Measurements from ENCODE around the gene SLC22A1. TPM values are rescaled to one million over a fixed set of nuclear protein-coding genes. Genes with fewer than 3 reads are reported as not detected.

The SLC22A1 gene
- 0.20 and 0.49 TPM in 2 replicates for total RNA-seq (2014; rRNA removed; shearing (Covaris generic))

DNA sequence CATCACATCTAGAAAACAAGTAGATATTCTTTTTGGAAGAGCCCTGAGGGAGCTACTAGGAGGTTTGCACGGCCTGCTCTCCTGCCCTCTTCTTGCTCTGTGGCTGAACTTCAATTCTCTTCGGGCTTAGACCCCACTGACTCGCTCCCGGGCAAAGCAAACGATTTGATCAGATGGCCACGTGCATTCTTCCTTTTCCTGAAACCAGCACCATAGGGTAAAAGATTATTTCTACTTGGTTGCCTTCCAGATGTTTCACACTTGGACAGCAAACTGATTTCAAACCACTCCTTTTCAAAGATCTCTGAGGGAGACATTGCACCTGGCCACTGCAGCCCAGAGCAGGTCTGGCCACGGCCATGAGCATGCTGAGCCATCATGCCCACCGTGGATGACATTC, at the start of gene SLC22A1:
TSS of gene SLC22A1 (plus strand) at position 258 of the 400 bp plus-strand sequence. CDS start at position 379, 121 bp downstream.
- H3K9me3 ChIP-seq (replicated peaks), result 0 out of 2 replicates have a peak, but pooled peaks cover 4% of the 10 kb centered on the region
- H3K27ac ChIP-seq, result no peak within 1 kb of the TSS

DNA sequence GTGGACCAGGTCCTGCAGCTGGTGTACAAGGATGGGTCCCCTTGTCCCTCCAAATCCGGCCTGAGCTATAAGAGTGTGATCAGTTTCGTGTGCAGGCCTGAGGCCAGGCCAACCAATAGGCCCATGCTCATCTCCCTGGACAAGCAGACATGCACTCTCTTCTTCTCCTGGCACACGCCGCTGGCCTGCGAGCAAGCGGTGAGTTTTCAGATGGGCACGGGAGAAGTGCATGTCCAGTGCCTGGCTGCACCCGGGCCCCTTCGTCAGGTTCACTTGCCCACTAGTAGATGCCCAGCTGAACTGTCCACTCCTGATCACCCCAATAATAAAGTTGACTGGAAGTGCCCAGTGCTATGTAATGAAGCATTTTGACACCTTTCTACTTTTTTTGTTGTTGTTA, 48.3 kb upstream of the SLC22A1 start:
- Histone ChIP-seq H3K36me3 (peaks cover 85% of the 10 kb centered on the region), H3K4me1 (no peaks in the 10 kb centered on the region)

More for the DNA sequence above, at the start of gene SLC22A1:
- H3K4me3 ChIP-seq, result no peak within 1 kb of the TSS
- H3K4me1 ChIP-seq, result no peaks in the 10 kb centered on the region
- no peaks in the 10 kb centered on the region for H3K27me3 ChIP-seq
- no peak for DNase-seq
- no peaks in the 10 kb centered on the region for H3K36me3 ChIP-seq

DNA sequence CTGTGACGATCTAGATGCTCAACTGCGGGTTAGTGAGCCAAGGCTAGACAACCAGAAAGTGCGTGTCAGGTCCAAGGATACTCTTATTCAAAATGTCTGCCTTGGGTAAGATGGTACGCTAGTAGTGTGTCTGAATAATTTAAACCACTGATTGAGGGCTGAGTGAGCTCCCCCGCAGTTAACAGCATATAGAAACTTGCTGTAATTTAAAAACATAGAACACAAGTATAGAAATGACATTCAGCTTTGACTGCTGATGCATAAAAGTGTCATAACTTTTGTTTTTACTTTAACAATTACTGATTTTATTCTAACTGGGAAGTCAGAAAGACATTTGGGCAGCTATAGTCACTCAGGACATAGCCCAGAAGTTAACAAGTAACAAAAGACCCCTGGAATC, 45.6 kb upstream of the SLC22A1 start:
- no peaks in the 10 kb centered on the region for H3K27me3 ChIP-seq
- H3K4me3 ChIP-seq, result no peak overlapping the region
- DNase-seq, result no peak
- H3K36me3 ChIP-seq, result peaks cover 92% of the 10 kb centered on the region
- no peak overlapping the region for H3K27ac ChIP-seq
- H3K9me3 ChIP-seq (replicated peaks), result no peaks in the 10 kb centered on the region
- H3K4me1 ChIP-seq, result no peaks in the 10 kb centered on the region

More for the DNA sequence above, 48.3 kb upstream of the SLC22A1 start:
- no peak overlapping the region for H3K4me3 ChIP-seq
- no peaks in the 10 kb centered on the region for H3K27me3 ChIP-seq
- no peak overlapping the region for H3K27ac ChIP-seq
- DNase-seq, result no peak
- no peaks in the 10 kb centered on the region for H3K9me3 ChIP-seq (replicated peaks)

DNA sequence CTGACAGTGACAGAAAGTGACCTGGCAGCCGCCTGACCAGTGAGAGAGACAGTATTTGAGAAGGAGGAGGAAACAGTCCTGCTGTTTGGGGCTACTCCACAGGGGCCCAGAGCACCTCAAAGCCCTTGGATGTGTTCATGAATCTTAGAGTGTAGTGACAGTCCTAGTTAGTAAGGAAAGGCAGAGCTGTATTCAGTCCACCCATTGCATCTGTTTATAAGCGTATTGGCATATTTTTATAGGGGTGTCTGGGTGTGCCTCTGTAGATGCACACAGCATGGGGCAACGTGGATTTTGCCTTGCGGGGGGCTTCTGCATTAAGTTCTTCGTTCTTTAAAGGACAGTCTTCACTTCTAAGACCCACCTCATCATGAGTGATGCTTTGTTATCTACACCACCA, 44.6 kb upstream of the SLC22A1 start:
- no peaks in the 10 kb centered on the region for H3K9me3 ChIP-seq (replicated peaks)
- no peak overlapping the region for H3K27ac ChIP-seq
- H3K36me3 ChIP-seq, result peaks cover 94% of the 10 kb centered on the region
- DNase-seq, result no peak
- no peak overlapping the region for H3K4me3 ChIP-seq
- H3K4me1 ChIP-seq, result no peaks in the 10 kb centered on the region
- no peaks in the 10 kb centered on the region for H3K27me3 ChIP-seq

DNA sequence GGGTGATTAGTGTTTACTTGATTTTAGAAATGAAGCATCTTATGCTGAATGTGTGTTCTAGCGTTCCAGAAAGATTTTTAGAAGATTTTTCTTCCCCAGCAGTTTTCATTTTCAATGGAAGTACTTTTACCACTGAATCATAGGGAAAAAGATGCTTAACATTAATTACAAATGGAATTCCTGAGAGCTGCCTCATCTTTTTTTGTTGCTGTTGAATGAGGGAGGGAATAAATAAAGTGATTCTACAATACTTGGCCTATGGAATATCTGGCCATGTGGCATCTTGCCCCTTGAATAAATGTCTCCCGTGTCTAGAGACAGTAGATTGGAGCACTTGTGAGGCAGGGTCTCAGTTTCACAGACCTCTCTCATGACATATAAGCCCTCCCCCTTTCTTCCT, 44.1 kb upstream of the SLC22A1 start:
- DNase-seq, result no peak
- Histone ChIP-seq H3K27me3 (no peaks in the 10 kb centered on the region), H3K4me3 (no peak overlapping the region), H3K27ac (no peak overlapping the region), H3K36me3 (peaks cover 94% of the 10 kb centered on the region), H3K4me1 (no peaks in the 10 kb centered on the region), H3K9me3 (replicated peaks) (no peaks in the 10 kb centered on the region)

DNA sequence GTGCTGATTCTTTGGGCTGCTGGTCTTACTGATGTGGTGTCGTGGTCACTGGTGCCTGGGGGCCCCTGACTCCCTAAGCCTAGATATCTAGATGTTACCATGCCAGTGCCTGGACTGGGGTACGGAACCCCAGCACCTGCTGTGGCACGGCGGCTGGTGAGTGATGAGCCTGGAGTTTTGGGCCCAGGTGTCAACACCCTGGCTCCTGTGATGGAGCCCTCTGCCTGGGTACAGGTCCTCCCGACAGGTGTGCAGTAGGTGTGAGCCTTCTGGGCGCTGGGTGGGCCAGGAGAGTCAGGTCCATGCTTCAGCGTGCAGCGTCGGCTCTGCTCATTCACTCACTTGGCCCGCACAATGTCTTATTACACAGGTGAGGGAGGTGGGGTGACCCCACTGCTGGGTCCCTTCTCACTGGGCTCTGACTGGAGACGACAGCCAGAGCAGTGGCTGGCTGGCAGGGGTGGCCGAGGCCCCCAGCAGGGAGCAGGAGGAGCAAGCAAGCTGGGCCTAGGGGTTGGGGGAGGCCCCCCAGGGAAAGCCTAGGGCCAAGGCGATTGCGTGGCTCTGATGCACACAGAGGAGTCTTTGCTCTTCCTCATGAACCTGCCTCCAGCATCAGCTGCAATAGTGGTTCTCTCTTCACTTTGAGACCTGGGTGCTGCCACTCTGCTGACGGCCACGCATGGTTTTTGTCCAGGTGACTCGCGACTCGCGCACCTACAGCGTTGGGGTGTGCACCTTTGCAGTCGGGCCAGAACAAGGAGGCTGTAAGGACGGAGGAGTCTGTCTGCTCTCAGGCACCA, 42.5 kb upstream of the SLC22A1 start:
- H3K27ac ChIP-seq, result no peak overlapping the region
- DNase-seq, result no peak
- no peaks in the 10 kb centered on the region for H3K4me1 ChIP-seq
- H3K36me3 ChIP-seq, result peaks cover 93% of the 10 kb centered on the region
- H3K4me3 ChIP-seq, result no peak overlapping the region
- H3K27me3 ChIP-seq, result no peaks in the 10 kb centered on the region
- no peaks in the 10 kb centered on the region for H3K9me3 ChIP-seq (replicated peaks)

DNA sequence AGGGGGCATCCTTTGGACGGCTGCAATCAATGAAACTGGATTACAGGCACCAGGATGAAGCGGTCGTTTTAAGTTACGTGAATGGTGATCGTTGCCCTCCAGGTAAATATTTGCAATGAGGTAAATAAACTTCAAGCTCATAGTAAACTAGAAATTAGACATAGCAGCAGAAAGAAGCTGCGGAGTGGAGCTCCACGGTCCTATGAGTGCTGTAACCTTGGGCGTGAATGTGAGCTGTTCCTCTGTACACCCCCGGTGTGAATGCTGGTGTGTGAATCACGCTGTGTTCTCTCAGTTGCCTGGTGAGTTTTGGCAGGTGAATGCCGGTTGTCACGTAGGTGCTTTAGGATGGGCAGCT, 42.0 kb upstream of the SLC22A1 start:
- Histone ChIP-seq H3K4me1 (no peaks in the 10 kb centered on the region), H3K4me3 (no peak overlapping the region), H3K27ac (no peak overlapping the region), H3K9me3 (replicated peaks) (no peaks in the 10 kb centered on the region), H3K36me3 (peaks cover 94% of the 10 kb centered on the region), H3K27me3 (no peaks in the 10 kb centered on the region)
- DNase-seq, result no peak

DNA sequence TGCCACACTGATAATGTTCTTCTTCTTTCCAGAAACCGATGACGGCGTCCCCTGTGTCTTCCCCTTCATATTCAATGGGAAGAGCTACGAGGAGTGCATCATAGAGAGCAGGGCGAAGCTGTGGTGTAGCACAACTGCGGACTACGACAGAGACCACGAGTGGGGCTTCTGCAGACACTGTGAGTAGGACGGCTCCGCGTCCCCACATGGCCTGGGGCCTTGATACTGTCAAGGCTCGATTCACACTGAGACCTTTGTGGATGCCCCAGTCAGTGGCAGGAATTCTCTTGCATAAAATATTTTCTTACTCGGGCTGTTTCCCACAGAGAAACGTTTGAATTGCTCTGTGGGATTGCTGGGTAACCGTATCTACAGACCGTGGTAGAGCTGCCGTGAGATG, 41.5 kb upstream of the SLC22A1 start:
- no peaks in the 10 kb centered on the region for H3K27me3 ChIP-seq
- H3K27ac ChIP-seq, result no peak overlapping the region
- H3K9me3 ChIP-seq (replicated peaks), result no peaks in the 10 kb centered on the region
- no peak for DNase-seq
- H3K36me3 ChIP-seq, result peaks cover 94% of the 10 kb centered on the region
- no peak overlapping the region for H3K4me3 ChIP-seq
- no peaks in the 10 kb centered on the region for H3K4me1 ChIP-seq

DNA sequence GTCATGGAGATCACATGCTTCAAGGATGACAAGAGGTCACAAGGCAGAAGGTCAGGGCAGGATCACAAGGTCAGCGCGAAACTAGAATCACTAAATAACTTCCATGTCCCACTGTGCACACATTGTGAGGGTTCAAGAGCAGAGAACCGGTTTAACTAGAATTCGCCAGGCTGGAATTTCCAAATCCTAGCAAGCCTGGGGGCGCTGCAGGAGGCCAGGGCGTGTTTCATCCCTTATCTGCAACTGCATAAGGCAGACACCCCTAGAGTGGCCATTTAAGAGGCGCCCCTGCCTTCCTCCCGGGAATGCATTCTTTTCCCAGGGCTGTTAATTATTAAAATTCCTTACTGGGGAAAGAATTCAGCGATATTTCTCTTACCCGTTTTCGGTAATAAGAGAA, 40.2 kb upstream of the SLC22A1 start:
- no peaks in the 10 kb centered on the region for H3K4me1 ChIP-seq
- H3K4me3 ChIP-seq, result no peak overlapping the region
- no peak for DNase-seq
- H3K27me3 ChIP-seq, result no peaks in the 10 kb centered on the region
- no peak overlapping the region for H3K27ac ChIP-seq
- H3K36me3 ChIP-seq, result peaks cover 94% of the 10 kb centered on the region
- H3K9me3 ChIP-seq (replicated peaks), result no peaks in the 10 kb centered on the region

DNA sequence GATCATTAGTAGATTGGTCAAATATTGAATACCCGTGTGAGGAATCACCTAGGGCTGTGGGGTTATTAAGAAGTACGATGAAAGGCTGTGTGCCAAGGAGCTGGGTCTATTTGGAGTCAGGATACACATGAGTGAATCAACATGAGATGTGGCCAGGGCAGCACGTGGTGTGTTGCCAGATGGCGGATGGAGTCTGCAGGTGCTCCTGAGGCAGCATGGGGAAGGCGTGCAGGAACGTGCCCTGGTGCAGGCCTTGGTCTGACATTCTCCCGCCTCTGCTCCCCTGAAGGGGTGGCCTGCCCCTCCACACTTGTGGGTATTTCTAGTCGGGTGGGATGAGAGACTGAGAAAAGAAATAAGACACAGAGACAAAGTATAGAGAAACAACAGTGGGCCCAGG, 39.0 kb upstream of the SLC22A1 start:
- no peak for DNase-seq
- H3K36me3 ChIP-seq, result peaks cover 97% of the 10 kb centered on the region
- H3K27ac ChIP-seq, result no peak overlapping the region
- no peaks in the 10 kb centered on the region for H3K9me3 ChIP-seq (replicated peaks)
- H3K4me3 ChIP-seq, result no peak overlapping the region
- no peaks in the 10 kb centered on the region for H3K27me3 ChIP-seq
- H3K4me1 ChIP-seq, result no peaks in the 10 kb centered on the region

DNA sequence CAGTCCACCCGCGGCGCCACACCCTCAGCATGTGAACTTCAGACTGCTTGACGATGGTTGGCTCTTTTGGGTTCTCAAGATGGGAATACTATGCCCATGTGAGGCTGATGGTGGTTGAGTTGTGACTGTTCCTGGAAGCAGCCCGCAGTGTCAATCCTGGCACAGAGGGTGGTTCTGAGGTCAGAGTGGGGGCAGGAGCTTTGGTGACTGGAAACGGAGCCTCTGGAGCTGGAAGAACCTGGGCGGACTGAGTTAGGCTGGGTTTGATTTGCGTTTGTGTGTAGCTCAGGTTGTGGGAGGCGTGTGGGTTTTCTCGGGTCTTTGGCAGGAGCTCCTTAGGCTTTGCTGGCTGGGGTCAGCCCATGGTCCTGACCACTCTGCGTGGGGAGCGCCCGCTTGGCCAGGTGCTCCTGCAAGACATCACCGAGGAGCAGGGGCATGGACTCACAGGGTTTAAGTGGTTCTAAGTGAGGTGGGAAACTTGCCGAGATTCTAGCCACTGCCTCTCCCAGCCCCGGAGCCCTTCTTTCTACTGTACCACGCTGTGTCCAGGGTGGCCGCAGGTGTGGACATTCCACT, 37.3 kb upstream of the SLC22A1 start:
- no peak for DNase-seq
- Histone ChIP-seq H3K27ac (no peak overlapping the region), H3K4me1 (no peaks in the 10 kb centered on the region), H3K4me3 (no peak overlapping the region), H3K36me3 (peaks cover 97% of the 10 kb centered on the region), H3K27me3 (no peaks in the 10 kb centered on the region), H3K9me3 (replicated peaks) (no peaks in the 10 kb centered on the region)

DNA sequence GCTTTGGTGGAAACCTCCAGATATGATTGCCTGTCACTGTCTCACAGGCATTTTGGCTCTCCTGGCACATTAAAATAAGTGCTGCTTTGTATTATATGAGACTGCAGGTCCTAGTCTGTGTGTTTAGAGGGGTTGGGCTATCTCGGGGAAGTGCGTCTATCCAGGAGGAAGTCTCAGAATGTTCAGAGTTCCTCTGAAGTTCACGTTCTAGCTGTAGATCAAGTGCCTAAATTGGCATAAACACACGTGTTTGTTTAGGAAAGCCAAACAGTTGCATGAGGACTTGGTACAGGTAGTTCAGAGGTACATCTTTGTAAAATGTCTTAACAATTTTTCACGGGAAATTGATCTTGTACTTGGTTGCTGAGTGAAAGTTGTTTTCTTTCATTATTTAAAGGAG, 36.4 kb upstream of the SLC22A1 start:
- no peaks in the 10 kb centered on the region for H3K9me3 ChIP-seq (replicated peaks)
- no peak overlapping the region for H3K27ac ChIP-seq
- peaks cover 97% of the 10 kb centered on the region for H3K36me3 ChIP-seq
- H3K4me1 ChIP-seq, result no peaks in the 10 kb centered on the region
- H3K4me3 ChIP-seq, result no peak overlapping the region
- H3K27me3 ChIP-seq, result no peaks in the 10 kb centered on the region
- no peak for DNase-seq

DNA sequence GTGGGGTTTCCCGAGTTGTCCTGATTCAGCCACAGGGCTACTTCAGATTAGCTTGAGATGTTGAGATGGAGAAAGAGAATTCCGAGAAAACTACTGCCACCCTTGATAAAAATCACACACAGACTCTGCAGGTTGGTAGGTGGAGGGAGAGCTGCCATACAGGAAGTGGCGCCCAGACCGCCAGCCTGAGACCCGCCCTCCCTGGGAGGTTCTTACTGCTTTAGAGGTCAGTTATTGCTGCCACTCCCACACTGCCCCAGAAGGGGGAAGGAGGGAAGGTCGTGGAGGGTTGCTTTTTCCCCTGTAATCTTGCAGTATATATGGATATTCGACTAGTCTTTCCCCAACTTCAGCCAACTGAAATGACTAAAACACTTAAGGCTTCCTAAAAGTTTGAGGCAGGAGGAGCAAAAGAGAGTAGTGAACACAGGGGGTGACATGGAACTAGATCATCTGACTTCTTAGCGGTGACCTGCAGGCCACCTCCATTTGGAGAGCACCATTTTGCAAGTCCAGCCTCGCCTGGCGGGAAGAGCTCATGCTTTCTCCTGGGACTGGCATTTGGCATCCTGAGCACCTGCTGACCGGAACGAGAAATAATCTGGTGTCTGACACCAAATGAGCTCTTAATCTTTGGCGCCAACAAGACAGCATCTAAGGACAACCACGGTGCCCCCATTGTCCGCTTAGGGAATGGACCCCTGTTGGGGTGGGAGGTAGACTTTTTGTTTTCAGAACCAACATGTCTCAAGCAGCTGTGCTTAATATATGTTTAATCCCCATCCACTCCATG, 35.7 kb upstream of the SLC22A1 start:
- Histone ChIP-seq H3K27ac (no peak overlapping the region), H3K4me3 (no peak overlapping the region), H3K9me3 (replicated peaks) (no peaks in the 10 kb centered on the region), H3K27me3 (no peaks in the 10 kb centered on the region), H3K4me1 (no peaks in the 10 kb centered on the region), H3K36me3 (peaks cover 96% of the 10 kb centered on the region)
- DNase-seq, result peak in 1 of 2 experiments; percentile 26

DNA sequence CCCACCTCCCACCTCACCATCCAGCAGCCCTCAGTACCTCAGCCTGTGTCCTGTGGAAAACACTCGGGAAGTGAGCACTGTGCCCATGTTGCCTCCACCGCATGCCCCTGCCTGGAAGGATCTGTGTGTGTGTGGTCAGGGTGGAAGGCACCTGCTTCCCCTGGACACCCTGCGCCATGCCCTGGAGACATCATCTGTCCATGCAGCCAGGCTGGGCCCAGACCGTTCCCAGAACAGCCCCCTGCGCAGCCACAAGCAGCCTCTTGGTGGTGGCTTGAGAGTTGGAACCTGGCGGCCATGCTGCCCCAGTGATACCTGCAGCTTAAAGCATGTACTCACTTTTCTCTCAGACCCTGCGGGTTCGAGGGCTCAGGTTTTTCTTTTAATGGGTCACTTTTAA, 34.9 kb upstream of the SLC22A1 start:
- no peak overlapping the region for H3K27ac ChIP-seq
- H3K36me3 ChIP-seq, result peaks cover 92% of the 10 kb centered on the region

More for the DNA sequence above, 34.9 kb upstream of the SLC22A1 start:
- no peaks in the 10 kb centered on the region for H3K9me3 ChIP-seq (replicated peaks)
- H3K4me3 ChIP-seq, result no peak overlapping the region
- no peaks in the 10 kb centered on the region for H3K4me1 ChIP-seq
- no peak for DNase-seq
- H3K27me3 ChIP-seq, result no peaks in the 10 kb centered on the region
